A673 (cell line): ENCODE measurements around the gene GRIK5. TPM values are rescaled to one million over a fixed set of nuclear protein-coding genes. Genes with fewer than 3 reads are reported as not detected.

Experiments used
- BruUV-seq: library from RNA; stranded (reverse); fragments of 400-500 nt; replicated peaks from 2 replicates; lab custom pipeline; 2021; lab: Mats Ljungman, UMichigan
- CTCF ChIA-PET: fragments of 300-600 bp; sonication (Branson Sonifier 250); formaldehyde crosslinking; loops from one replicate; lab custom pipeline; 2022; ENCODE audit warnings: antibody characterized with exemption; lab: Charles Lee
- POLR2A ChIA-PET: fragments of 300-600 bp; sonication (Branson Sonifier 250); formaldehyde crosslinking; loops from one replicate; lab custom pipeline; 2022; ENCODE audit warnings: antibody characterized with exemption; ENCODE audit not compliant: low non-redundant PET; lab: Charles Lee
- DNase-seq: peaks from one replicate; pipeline ENCODE4 v3.0.0-alpha.2; 2015; ENCODE audit warnings: low spot score
- H3K27ac ChIP-seq: fragments of 200-600 bp; sonication (generic); 2 replicates; pipeline ENCODE4 v1.5.1; 2016; ENCODE audit warnings: mixed run types, low read depth, mild to moderate bottlenecking, mixed read lengths, antibody characterized with exemption, low read length; ENCODE audit not compliant: poor library complexity, severe bottlenecking
- H3K27me3 ChIP-seq: fragments of 200-600 bp; sonication (generic); replicated peaks from 2 replicates; pipeline ENCODE4 v1.6.1; 2017; ENCODE audit warnings: mixed run types, low read depth, mild to moderate bottlenecking, mixed read lengths, antibody characterized with exemption, low read length; ENCODE audit not compliant: insufficient read depth, poor library complexity
- H3K36me3 ChIP-seq: fragments of 200-600 bp; sonication (generic); 2 replicates; pipeline ENCODE4 v1.6.1; 2016; ENCODE audit warnings: mixed run types, mild to moderate bottlenecking, mixed read lengths, antibody characterized with exemption, low read length; ENCODE audit not compliant: insufficient read depth, poor library complexity, severe bottlenecking
- H3K4me1 ChIP-seq: fragments of 200-600 bp; sonication (generic); 2 replicates; pipeline ENCODE4 v1.6.1; 2017; ENCODE audit warnings: mixed run types, mild to moderate bottlenecking, mixed read lengths, antibody characterized with exemption, low read length; ENCODE audit not compliant: insufficient read depth, poor library complexity, severe bottlenecking
- H3K4me3 ChIP-seq: fragments of 200-600 bp; sonication (generic); 2 replicates; pipeline ENCODE4 v1.5.1; 2016; ENCODE audit warnings: low read depth, mixed run types, mild to moderate bottlenecking, mixed read lengths, low read length; ENCODE audit not compliant: poor library complexity, severe bottlenecking
- H3K9me3 ChIP-seq: fragments of 200-600 bp; sonication (generic); 2 replicates; pipeline ENCODE4 v1.6.1; 2016; ENCODE audit warnings: mixed run types, low read depth, mild to moderate bottlenecking, mixed read lengths, antibody characterized with exemption, low read length; ENCODE audit not compliant: poor library complexity, severe bottlenecking
- CTCF ChIP-seq: fragments of 300-800, 200-600 bp; sonication (generic); conservative IDR thresholded peaks from 2 replicates; pipeline ENCODE4 v1.5.1; 2017; ENCODE audit warnings: low read depth, mild to moderate bottlenecking, antibody characterized with exemption, low read length, moderate library complexity, mixed read lengths
- EZH2 ChIP-seq: fragments of 200-600 bp; sonication (generic); IDR thresholded peaks from 2 replicates; pipeline ENCODE4 v1.6.1; 2017; ENCODE audit warnings: borderline replicate concordance, low read depth, mild to moderate bottlenecking, mixed read lengths, antibody characterized with exemption, low read length; ENCODE audit not compliant: poor library complexity, severe bottlenecking
- intact Hi-C: fragments of 100-400 bp; cut with micrococcal nuclease; formaldehyde crosslinking; loops from one replicate; pipeline ENCODE4 v1.10.0; 2022; ENCODE audit not compliant: unreplicated experiment
- total RNA-seq: library from RNA; stranded (reverse); gene quantifications from 2 replicates; pipeline ENCODE4 v1.2.3, GENCODE V29; 2021

The GRIK5 gene
- total RNA-seq, 1 experiment from 2014 or later: 24.0 TPM

GRCh38 chr19:41988947-41989346 lies 81.1 kb downstream of the GRIK5 start:
- CTCF ChIA-PET: interaction anchor here (0.6 kb wide), 1 partner anchor 36 kb away, joined by 3 read pairs; no protein-coding TSS in a partner anchor
- Histone ChIP-seq H3K4me1 (no peaks in the 10 kb centered on the region), H3K36me3 (no peaks in the 10 kb centered on the region), H3K27ac (no peak overlapping the region), H3K9me3 (no peaks in the 10 kb centered on the region), H3K27me3 (no peaks in the 10 kb centered on the region), H3K4me3 (no peak overlapping the region)
- DNase-seq: no peak
- POLR2A ChIA-PET: no interaction called here
- no peak for TF ChIP-seq EZH2
- no peak for TF ChIP-seq CTCF
- BruUV-seq: no TSS peak
- intact Hi-C loops: no loop called here

- Histone ChIP-seq H3K9me3 (no peaks in the 10 kb centered on the region), H3K4me1 (no peaks in the 10 kb centered on the region), H3K36me3 (no peaks in the 10 kb centered on the region), H3K27me3 (no peaks in the 10 kb centered on the region), H3K4me3 (no peak overlapping the region), H3K27ac (no peak overlapping the region)
- DNase-seq: no peak
- no peak for TF ChIP-seq CTCF
- TF ChIP-seq EZH2: no peak
- intact Hi-C loops: no loop called here
- BruUV-seq: no TSS peak
- CTCF ChIA-PET: no interaction called here
- POLR2A ChIA-PET: no interaction called here
Measured at GRCh38 chr19:41987141-41987860, 82.7 kb downstream of the GRIK5 start.

GRCh38 chr19:41984961-41985360 lies 85.0 kb downstream of the GRIK5 start:
- ChIA-PET CTCF (no interaction called here), POLR2A (no interaction called here)
- Histone ChIP-seq H3K36me3 (no peaks in the 10 kb centered on the region), H3K9me3 (no peaks in the 10 kb centered on the region), H3K4me3 (no peak overlapping the region), H3K27ac (no peak overlapping the region), H3K27me3 (no peaks in the 10 kb centered on the region), H3K4me1 (no peaks in the 10 kb centered on the region)
- no TSS peak for BruUV-seq
- DNase-seq: no peak
- intact Hi-C loops: no loop called here
- no peak for TF ChIP-seq CTCF
